GM10266 (cell line): ENCODE data around the gene ODC1.

Source experiments
- DNase-seq: peaks from one replicate; pipeline ENCODE4 v3.0.0; 2012; ENCODE audit errors: extremely low spot score
- TF ChIP-seq, protein P1 (sequence below): IDR thresholded peaks from 2 replicates; pipeline ENCODE4 v1.5.1; 2012; ENCODE audit warnings: mild to moderate bottlenecking, low read depth; ENCODE audit not compliant: control insufficient read depth, insufficient read depth; ENCODE audit errors: missing control alignments

The ODC1 gene

DNA sequence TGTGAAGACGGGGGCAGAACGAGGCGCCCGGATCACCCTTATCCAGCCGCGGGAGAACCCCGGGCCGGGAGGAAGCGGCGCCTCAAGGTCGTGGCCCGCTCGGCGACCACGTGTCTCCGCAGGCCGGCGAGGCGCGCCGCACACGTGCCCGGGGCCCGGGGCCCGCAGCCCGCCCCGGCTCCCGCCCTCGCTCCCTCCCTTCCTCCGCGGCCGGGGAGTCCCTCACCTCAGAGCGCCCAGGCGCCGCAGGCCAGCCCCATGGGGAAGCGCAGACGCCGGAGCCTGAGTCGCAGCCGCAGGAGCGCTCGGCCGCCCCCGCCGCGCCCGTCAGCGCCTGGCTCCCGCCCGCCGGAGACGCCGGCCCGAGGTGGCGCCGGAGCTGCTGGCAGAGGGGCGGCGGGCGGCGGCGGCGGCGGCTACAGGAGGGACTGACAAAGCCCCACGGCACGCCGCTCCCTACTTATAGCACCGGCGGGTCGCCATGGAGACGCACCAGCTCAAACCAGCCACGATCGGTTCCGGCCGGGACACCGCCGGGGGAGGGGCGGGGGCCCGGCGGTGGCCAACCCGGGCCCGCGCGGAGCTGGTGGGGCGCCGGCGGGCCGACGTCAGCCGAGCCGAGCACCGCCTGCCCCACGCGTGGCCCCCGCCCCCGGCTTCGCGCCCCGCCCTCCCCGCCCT lies at the start of gene ODC1:
Gene ODC1 (minus strand): TSS at position 433 of the 681 bp plus-strand sequence. CDS start 3,295 bp downstream, outside the sequence.
- peak; percentile 98 for DNase-seq
- TF ChIP-seq, protein P1, sequence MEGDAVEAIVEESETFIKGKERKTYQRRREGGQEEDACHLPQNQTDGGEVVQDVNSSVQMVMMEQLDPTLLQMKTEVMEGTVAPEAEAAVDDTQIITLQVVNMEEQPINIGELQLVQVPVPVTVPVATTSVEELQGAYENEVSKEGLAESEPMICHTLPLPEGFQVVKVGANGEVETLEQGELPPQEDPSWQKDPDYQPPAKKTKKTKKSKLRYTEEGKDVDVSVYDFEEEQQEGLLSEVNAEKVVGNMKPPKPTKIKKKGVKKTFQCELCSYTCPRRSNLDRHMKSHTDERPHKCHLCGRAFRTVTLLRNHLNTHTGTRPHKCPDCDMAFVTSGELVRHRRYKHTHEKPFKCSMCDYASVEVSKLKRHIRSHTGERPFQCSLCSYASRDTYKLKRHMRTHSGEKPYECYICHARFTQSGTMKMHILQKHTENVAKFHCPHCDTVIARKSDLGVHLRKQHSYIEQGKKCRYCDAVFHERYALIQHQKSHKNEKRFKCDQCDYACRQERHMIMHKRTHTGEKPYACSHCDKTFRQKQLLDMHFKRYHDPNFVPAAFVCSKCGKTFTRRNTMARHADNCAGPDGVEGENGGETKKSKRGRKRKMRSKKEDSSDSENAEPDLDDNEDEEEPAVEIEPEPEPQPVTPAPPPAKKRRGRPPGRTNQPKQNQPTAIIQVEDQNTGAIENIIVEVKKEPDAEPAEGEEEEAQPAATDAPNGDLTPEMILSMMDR = no peak

DNA sequence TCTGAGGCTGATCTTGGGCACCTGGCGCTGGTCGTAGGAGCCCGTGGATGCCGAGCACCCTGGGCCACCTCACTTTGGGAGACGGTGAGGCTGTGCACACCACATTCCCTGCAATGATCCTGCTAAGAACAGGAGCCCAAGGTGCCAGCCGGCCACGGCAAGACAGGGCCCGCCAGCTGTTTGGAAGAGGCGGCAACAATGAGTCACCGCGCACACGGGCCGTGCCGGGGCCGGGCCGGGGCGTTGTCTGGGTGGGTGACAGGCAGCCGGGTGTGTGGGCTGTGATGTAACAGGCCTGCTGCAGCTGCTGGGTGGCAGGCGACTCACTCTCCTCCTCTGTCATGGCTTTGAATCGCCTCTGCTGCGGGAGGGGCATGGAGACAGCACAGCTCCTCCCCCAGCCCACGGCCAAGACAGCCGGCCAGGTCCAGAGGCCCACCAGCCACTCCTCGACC lies 49.7 kb upstream of the ODC1 start:
- no peak for DNase-seq
- TF ChIP-seq, protein P1 = no peak

DNA sequence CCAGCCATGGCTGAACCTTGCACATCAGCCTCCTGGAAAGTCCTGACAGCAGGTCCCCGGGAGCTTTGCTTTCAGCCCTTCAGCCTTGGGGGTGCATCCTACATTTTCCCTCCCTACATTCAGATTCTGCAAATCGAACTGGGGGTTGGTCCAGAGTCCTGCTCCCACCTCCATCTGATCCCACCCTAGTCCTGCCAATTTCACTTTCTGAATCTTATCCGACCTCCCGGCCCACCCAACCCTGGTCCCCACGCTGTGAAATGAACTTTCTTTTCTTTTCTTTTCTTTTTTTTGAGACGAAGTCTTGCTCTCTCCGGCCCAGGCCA lies 47.8 kb upstream of the ODC1 start:
- no peak for DNase-seq

DNA sequence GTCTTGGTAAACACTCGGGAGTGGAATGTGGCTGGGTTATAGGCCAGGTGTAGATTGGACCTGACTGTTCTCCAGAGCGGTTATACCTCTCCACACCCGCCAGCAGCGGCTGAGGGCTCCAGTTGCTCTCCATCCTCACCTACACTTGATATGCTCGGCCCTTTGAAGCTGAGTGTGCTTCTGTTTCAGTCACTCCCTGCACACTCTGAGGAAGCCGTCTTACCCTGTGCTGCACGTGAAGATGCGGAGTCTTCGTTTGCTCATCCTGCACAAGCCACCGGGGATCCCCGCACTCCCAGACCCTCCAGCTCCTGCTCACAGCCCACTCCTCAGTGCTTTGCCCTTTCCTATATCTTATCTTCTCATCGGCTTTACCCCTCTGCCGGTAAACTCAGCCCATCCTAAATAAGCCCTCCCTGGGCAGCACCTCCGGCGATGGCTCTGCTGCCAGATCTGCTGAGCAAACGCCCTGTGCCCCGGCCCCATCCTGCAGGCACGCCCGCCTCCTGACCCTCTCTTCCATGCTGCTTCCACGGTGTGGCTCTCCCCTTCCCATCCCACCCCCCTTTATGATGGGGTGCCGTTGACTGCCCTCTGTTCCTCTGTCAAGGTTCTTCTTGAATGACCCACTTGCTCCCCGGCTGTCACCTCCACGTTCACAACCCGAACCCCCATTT lies 47.3 kb upstream of the ODC1 start:
- DNase-seq = no peak
- TF ChIP-seq, protein P1 = no peak

More for the DNA sequence above, 47.8 kb upstream of the ODC1 start:
- TF ChIP-seq, protein P1 = no peak

DNA sequence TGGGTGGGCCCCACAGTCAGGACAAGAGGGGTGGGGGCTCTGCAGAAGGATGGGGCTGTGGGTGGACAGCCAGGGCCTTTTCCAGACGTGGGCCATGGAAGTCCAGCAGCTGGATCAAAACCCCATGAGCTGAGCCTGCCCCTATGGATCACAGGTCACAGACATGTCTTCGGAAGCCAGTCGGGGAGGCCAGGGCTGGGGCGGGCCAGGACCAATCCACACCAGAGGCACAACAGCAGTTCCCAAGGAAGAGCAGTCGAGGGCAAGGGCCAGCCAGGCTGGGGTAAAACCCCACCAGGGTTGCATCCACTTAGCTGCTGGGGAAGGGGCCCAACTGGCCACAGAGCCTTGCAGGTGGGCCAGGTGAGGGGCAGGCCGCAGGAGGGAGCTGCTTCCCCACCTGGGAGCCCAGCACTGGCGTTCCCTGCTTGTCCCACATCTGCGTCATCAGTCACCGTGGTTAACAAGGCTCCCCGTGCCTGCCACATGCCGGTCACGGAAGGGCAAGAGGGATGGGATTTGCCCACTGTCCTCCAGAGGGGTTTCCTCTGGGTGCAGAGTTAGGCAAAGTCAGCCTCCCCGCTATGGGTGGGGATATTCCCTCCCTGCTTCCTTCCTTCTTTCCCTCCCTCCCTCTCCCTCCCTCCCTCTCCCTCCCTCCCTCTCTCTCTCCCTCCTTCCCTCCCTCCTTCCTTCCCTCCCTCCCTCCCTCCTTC lies 46.4 kb upstream of the ODC1 start:
- TF ChIP-seq, protein P1 = no peak
- no peak for DNase-seq

DNA sequence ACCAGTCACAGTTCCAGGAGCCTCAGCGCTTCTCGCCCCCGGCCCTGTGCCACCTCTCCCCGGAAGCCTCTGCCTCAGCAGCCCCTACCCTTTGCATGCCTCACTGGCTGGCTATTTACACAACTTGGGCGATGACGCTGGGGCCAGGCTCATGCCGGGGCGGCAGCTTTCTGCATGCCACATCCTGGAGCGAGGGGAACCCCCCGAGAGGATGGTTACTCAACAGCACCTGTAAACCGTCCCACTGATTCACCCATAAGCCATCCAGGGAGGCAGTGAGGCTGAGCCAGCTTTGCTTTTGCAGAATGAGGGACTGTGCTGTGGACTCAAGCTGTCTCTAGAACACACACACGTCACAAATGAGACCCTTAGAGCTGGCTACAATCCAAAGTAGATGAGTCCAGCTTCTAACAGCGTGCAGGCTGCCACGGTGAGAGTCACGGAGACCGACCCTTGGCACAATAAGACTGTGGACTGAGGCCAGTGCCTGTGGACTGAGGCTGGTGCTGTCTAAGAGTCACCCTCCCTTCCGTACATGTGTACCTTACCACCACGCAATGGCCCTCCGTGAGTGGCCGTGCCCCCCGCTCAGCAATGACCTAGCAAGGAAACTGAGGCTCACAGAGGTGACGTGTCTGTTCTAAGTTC lies 45.6 kb upstream of the ODC1 start:
- peak; percentile 67 for DNase-seq
- TF ChIP-seq, protein P1 = no peak
